Measurements from ENCODE around the gene PFN2. TPM values are rescaled to one million over a fixed set of nuclear protein-coding genes. Genes with fewer than 3 reads are reported as not detected.
A peak's percentile ranks its signal among the peaks of the same experiment; 100 is the strongest.

PFN2 gene
- total RNA-seq, 1 donor from 2014 or later = 265 TPM

GRCh38 chr3:149965278-149965677, 5.4 kb downstream of the PFN2 start:
- H3K4me3 ChIP-seq (ENCODE audit: low read depth, low read length) = no peak overlapping the region
- peaks cover 9% of the 10 kb centered on the region for H3K36me3 ChIP-seq (ENCODE audit: control insufficient read depth, insufficient read depth, low read length)
- TF ChIP-seq CTCF (IDR thresholded peaks at IDR 0.05; ENCODE audit: insufficient read depth, low read length, severe bottlenecking) = no peak
- no peak for DNase-seq (ENCODE audit: low read depth)
- FAIRE-seq = no peak
- no peaks in the 10 kb centered on the region for H3K27me3 ChIP-seq (ENCODE audit: control insufficient read depth, insufficient read depth, low read length)

- TF ChIP-seq CTCF (IDR thresholded peaks at IDR 0.05; ENCODE audit: insufficient read depth, low read length, severe bottlenecking) = no peak
- DNase-seq (ENCODE audit: low read depth) = no peak
- peaks cover 9% of the 10 kb centered on the region for H3K36me3 ChIP-seq (ENCODE audit: control insufficient read depth, insufficient read depth, low read length)
- no peaks in the 10 kb centered on the region for H3K27me3 ChIP-seq (ENCODE audit: control insufficient read depth, insufficient read depth, low read length)
- no peak overlapping the region for H3K4me3 ChIP-seq (ENCODE audit: low read depth, low read length)
- no peak for FAIRE-seq
Observed at GRCh38 chr3:149964291-149964690, 6.4 kb downstream of the PFN2 start.

- no peak for TF ChIP-seq CTCF (IDR thresholded peaks at IDR 0.05; ENCODE audit: insufficient read depth, low read length, severe bottlenecking)
- DNase-seq (ENCODE audit: low read depth) = no peak
- Histone ChIP-seq H3K36me3 (ENCODE audit: control insufficient read depth, insufficient read depth, low read length) (peaks cover 9% of the 10 kb centered on the region), H3K27me3 (ENCODE audit: control insufficient read depth, insufficient read depth, low read length) (no peaks in the 10 kb centered on the region), H3K4me3 (ENCODE audit: low read depth, low read length) (no peak overlapping the region)
- no peak for FAIRE-seq
Observed at GRCh38 chr3:149963485-149963884, 7.2 kb downstream of the PFN2 start.

- H3K4me3 ChIP-seq (ENCODE audit: low read depth, low read length) = no peak overlapping the region
- DNase-seq (ENCODE audit: low read depth) (no peak), FAIRE-seq (no peak)
- no peak for TF ChIP-seq CTCF (IDR thresholded peaks at IDR 0.05; ENCODE audit: insufficient read depth, low read length, severe bottlenecking)
- no peaks in the 10 kb centered on the region for H3K27me3 ChIP-seq (ENCODE audit: control insufficient read depth, insufficient read depth, low read length)
- peaks cover 3% of the 10 kb centered on the region for H3K36me3 ChIP-seq (ENCODE audit: control insufficient read depth, insufficient read depth, low read length)
Observed at GRCh38 chr3:149959443-149959842, 11.3 kb downstream of the PFN2 start.

- DNase-seq (ENCODE audit: low read depth) (peak; percentile 86), FAIRE-seq (no peak)
- Histone ChIP-seq H3K27me3 (ENCODE audit: control insufficient read depth, insufficient read depth, low read length) (no peaks in the 10 kb centered on the region), H3K4me3 (ENCODE audit: low read depth, low read length) (no peak overlapping the region), H3K36me3 (ENCODE audit: control insufficient read depth, insufficient read depth, low read length) (peaks cover 3% of the 10 kb centered on the region)
- TF ChIP-seq CTCF (IDR thresholded peaks at IDR 0.05; ENCODE audit: insufficient read depth, low read length, severe bottlenecking) = no peak
Observed at GRCh38 chr3:149958171-149958796, 12.4 kb downstream of the PFN2 start.

Measured in bronchial epithelial cell (primary cell).